ENCODE data around the gene FLACC1. TPM values are rescaled to one million over a fixed set of nuclear protein-coding genes. Genes with fewer than 3 reads are reported as not detected.

Gene FLACC1
- polyA plus RNA-seq, 1 donor (not counting 4 experiments of a cell fraction or from before 2014, with no cell fraction given): 0.43 TPM

GRCh38 chr2:201350879-201351278, 6.3 kb downstream of the FLACC1 start:
- FAIRE-seq (no peak), DNase-seq (ENCODE audit: low read depth, low spot score) (no peak)
- no peaks in the 10 kb centered on the region for H3K9me1 ChIP-seq (ENCODE audit: control insufficient read depth, extremely low read depth, insufficient read depth, low read length)
- H3K27me3 ChIP-seq (ENCODE audit: control insufficient read depth, extremely low read depth, insufficient read depth, low read length): no peaks in the 10 kb centered on the region
- H3K27ac ChIP-seq (ENCODE audit: control insufficient read depth, insufficient read depth, low read length): no peak overlapping the region
- H3K4me2 ChIP-seq (ENCODE audit: control insufficient read depth, extremely low read depth, insufficient read depth, low read depth, low read length): no peak overlapping the region
- no peaks in the 10 kb centered on the region for H4K20me1 ChIP-seq (ENCODE audit: control insufficient read depth, extremely low read depth, insufficient read depth, low read length)
- H3K9ac ChIP-seq (ENCODE audit: control insufficient read depth, extremely low read depth, insufficient read depth, low read length): no peak overlapping the region
- TF ChIP-seq EZH2 (IDR thresholded peaks at IDR 0.05; ENCODE audit: low read length) (no peak), CTCF (optimal IDR thresholded peaks at IDR 0.05 in 1 of 3, IDR thresholded peaks at IDR 0.05 in 1 of 3, conservative IDR thresholded peaks at IDR 0.05 in 1 of 3; ENCODE audit: extremely low read depth in 1 of 3, insufficient read depth in 2 of 3, low read length in 3 of 3) (no peak)
- H3K36me3 ChIP-seq (ENCODE audit: control insufficient read depth in 2 of 2, extremely low read depth in 1 of 2, insufficient read depth in 2 of 2, low read length in 2 of 2): peaks cover 0 to 2% of the 10 kb centered on the region in 2 experiments
- H3K79me2 ChIP-seq (ENCODE audit: control insufficient read depth, insufficient read depth, low read length): no peaks in the 10 kb centered on the region
- H2AFZ ChIP-seq (ENCODE audit: control insufficient read depth, low read length): no peak overlapping the region
- no peak overlapping the region for H3K4me3 ChIP-seq (ENCODE audit: control insufficient read depth in 2 of 3, extremely low read depth in 1 of 3, insufficient read depth in 2 of 3, low read depth in 1 of 3, low read length in 3 of 3)
- no peaks in the 10 kb centered on the region for H3K9me3 ChIP-seq (ENCODE audit: control insufficient read depth, low read depth, low read length)
- dilution Hi-C loops (cut with MboI; ENCODE audit: extremely low pct_ligation_motif_present, low sequenced_read_pairs): no loop called here
- H3K4me1 ChIP-seq (ENCODE audit: control insufficient read depth, extremely low read depth, insufficient read depth, low read length): no peaks in the 10 kb centered on the region

GRCh38 chr2:201349601-201350000, 7.5 kb downstream of the FLACC1 start:
- no peaks in the 10 kb centered on the region for H3K9me3 ChIP-seq (ENCODE audit: control insufficient read depth, low read depth, low read length)
- dilution Hi-C loops (cut with MboI; ENCODE audit: extremely low pct_ligation_motif_present, low sequenced_read_pairs): no loop called here

More at GRCh38 chr2:201349601-201350000, 7.5 kb downstream of the FLACC1 start:
- Histone ChIP-seq H3K36me3 (ENCODE audit: control insufficient read depth in 2 of 2, extremely low read depth in 1 of 2, insufficient read depth in 2 of 2, low read length in 2 of 2) (peaks cover 0 to 2% of the 10 kb centered on the region in 2 experiments), H3K27ac (ENCODE audit: control insufficient read depth, insufficient read depth, low read length) (no peak overlapping the region), H3K79me2 (ENCODE audit: control insufficient read depth, insufficient read depth, low read length) (no peaks in the 10 kb centered on the region), H3K4me1 (ENCODE audit: control insufficient read depth, extremely low read depth, insufficient read depth, low read length) (no peaks in the 10 kb centered on the region), H2AFZ (ENCODE audit: control insufficient read depth, low read length) (no peak overlapping the region), H3K4me2 (ENCODE audit: control insufficient read depth, extremely low read depth, insufficient read depth, low read depth, low read length) (no peak overlapping the region), H3K4me3 (ENCODE audit: control insufficient read depth in 2 of 3, extremely low read depth in 1 of 3, insufficient read depth in 2 of 3, low read depth in 1 of 3, low read length in 3 of 3) (no peak overlapping the region), H3K9me1 (ENCODE audit: control insufficient read depth, extremely low read depth, insufficient read depth, low read length) (no peaks in the 10 kb centered on the region), H3K27me3 (ENCODE audit: control insufficient read depth, extremely low read depth, insufficient read depth, low read length) (no peaks in the 10 kb centered on the region), H3K9ac (ENCODE audit: control insufficient read depth, extremely low read depth, insufficient read depth, low read length) (no peak overlapping the region), H4K20me1 (ENCODE audit: control insufficient read depth, extremely low read depth, insufficient read depth, low read length) (no peaks in the 10 kb centered on the region)
- no peak for DNase-seq (ENCODE audit: low read depth, low spot score)
- no peak for FAIRE-seq
- TF ChIP-seq EZH2 (IDR thresholded peaks at IDR 0.05; ENCODE audit: low read length) (no peak), CTCF (optimal IDR thresholded peaks at IDR 0.05 in 1 of 3, IDR thresholded peaks at IDR 0.05 in 1 of 3, conservative IDR thresholded peaks at IDR 0.05 in 1 of 3; ENCODE audit: extremely low read depth in 1 of 3, insufficient read depth in 2 of 3, low read length in 3 of 3) (no peak)

Data from keratinocyte (primary cell).